GM18511 (cell line): Measurements from ENCODE around the gene P4HB.

Experiments used
- ATAC-seq: cut with Tn5 transposase; IDR thresholded peaks from one replicate; pipeline ENCODE4 v1.9.1; 2021; ENCODE audit warnings: mild to moderate bottlenecking, moderate library complexity; ENCODE audit not compliant: unreplicated experiment

The P4HB gene

GRCh38 chr17:81869221-81870130 lies 9.1 kb upstream of the P4HB start:
- ATAC-seq = no peak

- ATAC-seq = no peak
Observed at GRCh38 chr17:81868674-81869220, 8.4 kb upstream of the P4HB start.

GRCh38 chr17:81867991-81868673 lies 7.8 kb upstream of the P4HB start:
- no peak for ATAC-seq

- ATAC-seq = no peak
Observed at GRCh38 chr17:81867170-81867990, 7.0 kb upstream of the P4HB start.

- no peak for ATAC-seq
Observed at GRCh38 chr17:81866440-81867169, 6.3 kb upstream of the P4HB start.

GRCh38 chr17:81865733-81866439 lies 5.6 kb upstream of the P4HB start:
- ATAC-seq = no peak

GRCh38 chr17:81865358-81865732 lies 5.0 kb upstream of the P4HB start:
- ATAC-seq = no peak

- ATAC-seq = no peak
Observed at GRCh38 chr17:81863833-81864768, 3.8 kb upstream of the P4HB start.

GRCh38 chr17:81863123-81863675 lies 2.9 kb upstream of the P4HB start:
- no peak for ATAC-seq

- peak; percentile 83 for ATAC-seq
Observed at GRCh38 chr17:81860756-81861568, 627 bp upstream of the P4HB start.

- ATAC-seq = no peak
Observed at GRCh38 chr17:81858967-81859905, 1.1 kb downstream of the P4HB start.

GRCh38 chr17:81858170-81858966 lies 2.0 kb downstream of the P4HB start:
- no peak for ATAC-seq

- no peak for ATAC-seq
Observed at GRCh38 chr17:81854974-81855774, 5.2 kb downstream of the P4HB start.

GRCh38 chr17:81852237-81852636 lies 8.1 kb downstream of the P4HB start:
- no peak for ATAC-seq

GRCh38 chr17:81851423-81851822 lies 8.9 kb downstream of the P4HB start:
- ATAC-seq = no peak
